ENCODE data around the gene C1orf52.

C1orf52 gene

DNA sequence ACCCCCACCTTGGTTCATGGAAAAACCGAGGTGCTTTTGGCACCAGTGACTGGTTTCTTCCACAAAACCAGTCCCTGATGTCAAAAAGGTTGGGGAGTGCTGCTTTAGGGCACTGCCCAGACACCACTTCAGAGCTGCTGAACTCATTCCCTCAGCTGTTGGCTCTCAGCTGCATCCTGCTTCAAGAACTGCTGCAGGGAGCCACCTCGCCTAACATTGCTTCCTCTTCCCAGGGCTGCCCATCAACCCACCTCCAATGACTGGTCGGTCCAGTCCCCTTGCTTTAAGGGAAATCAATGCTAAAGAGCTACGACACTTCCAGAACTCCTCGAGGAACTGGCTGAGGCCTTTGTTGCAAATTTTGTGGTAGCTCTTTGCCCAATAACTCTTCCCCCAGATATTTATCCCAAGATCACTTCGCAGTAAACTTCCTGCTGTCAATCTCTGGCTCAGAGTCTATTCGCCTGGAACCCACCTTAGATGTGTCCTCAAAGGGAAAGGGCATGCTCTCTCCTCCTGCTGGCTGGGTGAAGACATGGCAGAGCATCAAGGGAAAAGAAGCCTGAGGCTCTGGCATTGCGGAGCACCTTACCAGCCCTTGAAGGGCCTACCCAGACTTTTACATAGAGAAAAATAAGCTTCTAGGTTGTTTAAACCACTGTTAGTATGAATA is 29.0 kb downstream of the C1orf52 start:
- no peak for DNase-seq (ENCODE audit: low spot score in 2 of 2)
- no peak overlapping the region for H3K27ac Mint-ChIP-seq
- H3K4me1 Mint-ChIP-seq: no peaks in the 10 kb centered on the region
- H3K27me3 Mint-ChIP-seq: peaks cover 3% of the 10 kb centered on the region
- H3K9me3 Mint-ChIP-seq: no peaks in the 10 kb centered on the region
- ATAC-seq (ENCODE audit: low read depth): peak; percentile 49
- no peak overlapping the region for H3K4me3 Mint-ChIP-seq
- H3K36me3 Mint-ChIP-seq: no peaks in the 10 kb centered on the region

DNA sequence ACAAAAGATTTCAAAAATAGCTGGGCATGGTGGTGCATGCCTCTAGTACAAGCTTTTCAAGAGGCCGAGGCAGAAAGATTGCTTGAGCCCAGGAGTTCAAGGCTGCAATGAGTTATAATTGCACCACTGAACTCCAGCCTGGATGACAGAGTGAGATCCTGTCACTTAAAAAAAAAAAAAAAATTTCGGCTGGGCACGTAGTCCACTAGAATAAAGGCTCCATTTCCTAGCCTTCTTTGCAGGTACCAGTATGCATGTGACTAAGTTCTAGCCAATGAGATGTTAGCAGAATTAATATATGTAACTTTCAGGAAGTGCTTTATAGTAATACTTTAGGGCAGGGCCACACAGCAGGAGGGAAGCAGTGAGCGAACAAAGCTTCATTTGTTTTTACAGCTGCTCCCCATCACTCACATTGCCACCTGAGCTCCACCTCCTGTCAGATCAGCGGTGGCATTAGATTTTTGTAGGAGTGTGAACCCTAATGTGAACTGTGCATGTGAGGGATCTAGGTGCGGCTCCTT is 29.8 kb downstream of the C1orf52 start:
- H3K4me1 Mint-ChIP-seq: no peaks in the 10 kb centered on the region

DNA sequence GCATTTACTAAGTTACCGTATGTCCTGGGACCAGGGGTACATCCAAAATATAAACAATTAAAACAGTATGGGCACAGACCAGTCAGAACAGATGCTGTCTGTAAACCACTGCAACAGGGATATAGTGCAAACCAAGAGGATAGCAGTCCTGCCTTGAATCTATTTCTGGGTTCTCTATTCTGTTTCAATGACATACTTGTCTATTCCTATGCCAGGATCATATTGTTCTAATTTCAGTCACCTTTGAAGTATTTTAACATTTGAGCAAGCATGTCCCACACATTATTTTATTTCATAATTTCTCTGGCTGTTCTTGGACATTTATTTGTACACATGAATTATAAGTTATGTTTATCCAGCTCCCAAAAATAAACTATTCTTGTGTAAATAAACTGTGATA is 30.5 kb downstream of the C1orf52 start:
- Mint-ChIP-seq H3K4me3 (no peak overlapping the region), H3K27me3 (peaks cover 3% of the 10 kb centered on the region), H3K27ac (no peak overlapping the region), H3K9me3 (no peaks in the 10 kb centered on the region), H3K4me1 (no peaks in the 10 kb centered on the region), H3K36me3 (no peaks in the 10 kb centered on the region)
- no peak for DNase-seq (ENCODE audit: low spot score in 2 of 2)
- no peak for ATAC-seq (ENCODE audit: low read depth)

More for the DNA sequence above, 29.8 kb downstream of the C1orf52 start:
- DNase-seq (ENCODE audit: low spot score in 2 of 2) (no peak), ATAC-seq (ENCODE audit: low read depth) (no peak)
- H3K27ac Mint-ChIP-seq: no peak overlapping the region
- H3K36me3 Mint-ChIP-seq: no peaks in the 10 kb centered on the region
- no peaks in the 10 kb centered on the region for H3K9me3 Mint-ChIP-seq
- H3K4me3 Mint-ChIP-seq: no peak overlapping the region
- peaks cover 3% of the 10 kb centered on the region for H3K27me3 Mint-ChIP-seq

DNA sequence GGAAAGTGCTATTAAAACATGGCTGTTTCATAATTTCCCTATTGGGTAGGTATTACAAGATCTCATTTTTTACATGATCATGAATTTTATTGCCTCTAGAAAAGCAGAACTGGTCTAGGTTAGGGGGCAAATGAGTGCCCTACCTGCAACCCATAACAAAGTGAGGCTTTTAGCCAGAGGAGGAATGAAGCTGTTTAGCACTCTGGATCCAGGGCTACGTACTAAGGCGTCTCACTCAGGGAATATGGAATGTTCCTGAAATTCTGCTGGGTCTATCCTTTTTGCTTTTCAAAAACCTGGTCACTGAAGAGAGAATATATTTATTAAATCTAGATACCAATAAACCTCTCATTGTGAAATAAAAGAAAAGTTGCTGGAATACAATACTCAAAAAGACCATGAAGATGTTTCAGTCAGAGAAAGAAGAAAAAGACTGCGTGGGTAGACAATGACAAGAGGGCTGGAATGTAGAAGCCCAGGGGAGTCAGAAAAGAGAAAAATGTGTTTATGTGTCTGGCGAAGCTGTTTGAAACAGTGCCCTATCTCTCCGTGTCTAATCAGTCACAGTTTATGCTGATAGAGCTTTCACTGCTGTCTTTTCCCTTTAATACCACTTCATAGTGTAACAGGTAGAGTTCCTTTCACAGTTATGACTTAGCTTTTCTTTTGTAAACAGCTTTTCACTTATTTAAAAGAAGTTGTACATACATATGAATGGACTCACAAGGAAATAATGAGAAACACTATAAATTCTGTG is 33.7 kb downstream of the C1orf52 start:
- no peaks in the 10 kb centered on the region for H3K4me1 Mint-ChIP-seq
- ATAC-seq (ENCODE audit: low read depth) (no peak), DNase-seq (ENCODE audit: low spot score in 2 of 2) (no peak)
- H3K27me3 Mint-ChIP-seq: peaks cover 3% of the 10 kb centered on the region
- H3K36me3 Mint-ChIP-seq: no peaks in the 10 kb centered on the region
- H3K9me3 Mint-ChIP-seq: no peaks in the 10 kb centered on the region
- no peak overlapping the region for H3K27ac Mint-ChIP-seq
- no peak overlapping the region for H3K4me3 Mint-ChIP-seq

DNA sequence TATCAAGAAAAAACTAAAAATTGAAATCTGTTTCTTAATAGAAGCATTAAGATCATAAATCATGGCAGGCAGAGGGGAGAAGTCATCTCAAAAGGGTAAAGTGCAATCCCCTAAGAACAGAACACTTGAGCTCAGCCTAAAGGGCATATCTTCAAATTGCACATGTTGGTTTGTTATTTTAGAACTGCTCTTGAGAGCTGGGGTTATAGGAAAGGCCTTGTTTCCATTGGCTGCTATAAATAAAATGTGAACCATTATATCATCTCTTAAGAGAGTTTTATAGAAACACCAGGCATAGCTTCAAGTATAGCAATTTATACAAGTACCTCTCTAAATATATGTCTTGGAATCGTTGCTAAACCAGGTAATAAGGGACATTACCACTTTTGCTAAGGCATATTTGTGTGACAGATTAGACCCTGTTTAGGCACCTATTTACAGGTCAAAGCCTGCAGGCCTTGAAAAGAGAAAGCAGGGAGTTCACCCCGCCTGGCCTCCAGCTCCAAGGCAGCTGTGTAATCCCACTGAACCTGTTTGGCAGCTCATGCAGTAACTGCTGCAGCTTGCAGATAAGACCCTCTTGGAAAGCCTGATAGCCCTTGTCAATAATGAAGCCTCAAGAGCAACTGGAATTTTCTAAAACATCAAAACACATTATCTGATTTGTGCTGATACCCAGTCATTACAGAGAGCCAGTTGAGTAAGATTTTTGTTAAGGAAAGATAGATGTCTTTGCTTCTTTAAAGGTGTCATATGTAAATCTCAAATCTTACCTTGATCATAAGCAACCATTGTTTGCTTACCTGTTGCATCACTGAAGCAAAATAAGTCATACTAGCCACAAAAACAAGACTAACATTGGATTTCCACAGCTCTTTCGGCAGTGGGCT is 34.5 kb downstream of the C1orf52 start:
- ATAC-seq (ENCODE audit: low read depth) (no peak), DNase-seq (ENCODE audit: low spot score in 2 of 2) (no peak)
- no peak overlapping the region for H3K4me3 Mint-ChIP-seq
- H3K36me3 Mint-ChIP-seq: no peaks in the 10 kb centered on the region
- H3K27ac Mint-ChIP-seq: no peak overlapping the region
- H3K4me1 Mint-ChIP-seq: no peaks in the 10 kb centered on the region
- H3K9me3 Mint-ChIP-seq: no peaks in the 10 kb centered on the region
- peaks cover 7% of the 10 kb centered on the region for H3K27me3 Mint-ChIP-seq

DNA sequence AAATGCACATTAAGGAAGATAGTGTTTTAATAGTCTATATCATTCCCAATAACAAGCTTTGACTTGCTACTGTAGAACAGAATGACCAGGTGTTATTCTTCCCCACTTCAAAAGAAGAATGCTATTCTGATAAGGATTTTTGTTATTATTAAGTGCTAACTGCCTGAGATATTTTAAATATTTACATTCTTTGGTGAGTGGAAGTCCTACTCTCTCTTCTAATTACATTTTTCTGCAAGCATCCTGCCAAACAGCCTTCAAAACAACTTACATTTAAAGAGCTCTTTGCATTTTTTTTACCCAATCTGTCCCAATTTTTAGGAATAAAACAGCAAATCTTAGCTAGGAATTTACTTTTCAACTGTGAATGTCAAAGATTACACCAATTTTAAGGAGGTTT is 35.2 kb downstream of the C1orf52 start:
- Mint-ChIP-seq H3K27me3 (peaks cover 9% of the 10 kb centered on the region), H3K36me3 (no peaks in the 10 kb centered on the region), H3K4me3 (no peak overlapping the region), H3K27ac (no peak overlapping the region), H3K4me1 (no peaks in the 10 kb centered on the region), H3K9me3 (no peaks in the 10 kb centered on the region)
- ATAC-seq (ENCODE audit: low read depth) (no peak), DNase-seq (ENCODE audit: low spot score in 2 of 2) (no peak)

DNA sequence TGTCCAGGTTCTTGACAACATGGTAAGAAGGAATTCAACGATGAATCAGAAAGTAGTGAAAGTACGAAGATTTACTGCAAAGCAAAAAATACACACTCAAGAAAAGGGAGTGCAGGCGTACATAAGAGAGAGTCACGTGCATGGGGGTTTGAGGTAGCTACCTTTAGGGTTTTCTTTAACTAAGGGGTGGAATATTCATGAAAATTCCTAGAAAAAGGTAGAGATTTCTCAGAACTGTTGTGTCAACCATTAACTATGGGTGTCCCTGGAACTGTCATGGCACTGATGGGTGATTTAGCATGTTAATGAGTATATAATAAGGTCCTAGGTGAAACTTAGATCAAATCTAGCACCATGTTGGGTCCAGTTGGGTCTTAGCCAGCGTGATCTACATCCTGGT is 36.1 kb downstream of the C1orf52 start:
- no peak for DNase-seq (ENCODE audit: low spot score in 2 of 2)
- no peak overlapping the region for H3K27ac Mint-ChIP-seq
- no peaks in the 10 kb centered on the region for H3K36me3 Mint-ChIP-seq
- H3K4me3 Mint-ChIP-seq: no peak overlapping the region
- H3K9me3 Mint-ChIP-seq: no peaks in the 10 kb centered on the region
- no peak for ATAC-seq (ENCODE audit: low read depth)
- peaks cover 10% of the 10 kb centered on the region for H3K27me3 Mint-ChIP-seq
- H3K4me1 Mint-ChIP-seq: no peaks in the 10 kb centered on the region

DNA sequence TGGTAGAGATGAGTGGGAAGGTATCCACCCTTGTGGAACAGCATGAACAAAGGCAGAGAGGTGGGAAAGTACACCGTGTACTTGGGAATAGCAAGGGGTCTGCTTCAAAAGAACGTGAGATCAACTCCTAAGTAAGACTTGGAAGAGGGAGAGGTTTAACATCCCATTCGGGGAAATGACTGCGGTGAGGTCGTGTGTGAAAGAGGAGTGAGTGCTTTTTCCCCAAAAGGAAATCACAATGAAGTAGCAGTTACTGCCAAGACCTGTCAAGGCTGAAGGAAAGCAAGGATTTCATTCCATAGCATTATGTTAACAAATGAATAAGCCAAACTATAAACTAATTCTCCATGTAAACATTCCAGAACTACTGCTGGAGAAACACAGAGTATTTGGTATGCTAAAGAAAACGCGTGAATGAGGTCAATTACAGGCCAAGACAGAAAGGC is 38.7 kb downstream of the C1orf52 start:
- Mint-ChIP-seq H3K27ac (no peak overlapping the region), H3K4me1 (no peaks in the 10 kb centered on the region), H3K36me3 (no peaks in the 10 kb centered on the region), H3K9me3 (no peaks in the 10 kb centered on the region), H3K27me3 (peaks cover 10% of the 10 kb centered on the region), H3K4me3 (no peak overlapping the region)
- DNase-seq (ENCODE audit: low spot score in 2 of 2) (no peak), ATAC-seq (ENCODE audit: low read depth) (no peak)

DNA sequence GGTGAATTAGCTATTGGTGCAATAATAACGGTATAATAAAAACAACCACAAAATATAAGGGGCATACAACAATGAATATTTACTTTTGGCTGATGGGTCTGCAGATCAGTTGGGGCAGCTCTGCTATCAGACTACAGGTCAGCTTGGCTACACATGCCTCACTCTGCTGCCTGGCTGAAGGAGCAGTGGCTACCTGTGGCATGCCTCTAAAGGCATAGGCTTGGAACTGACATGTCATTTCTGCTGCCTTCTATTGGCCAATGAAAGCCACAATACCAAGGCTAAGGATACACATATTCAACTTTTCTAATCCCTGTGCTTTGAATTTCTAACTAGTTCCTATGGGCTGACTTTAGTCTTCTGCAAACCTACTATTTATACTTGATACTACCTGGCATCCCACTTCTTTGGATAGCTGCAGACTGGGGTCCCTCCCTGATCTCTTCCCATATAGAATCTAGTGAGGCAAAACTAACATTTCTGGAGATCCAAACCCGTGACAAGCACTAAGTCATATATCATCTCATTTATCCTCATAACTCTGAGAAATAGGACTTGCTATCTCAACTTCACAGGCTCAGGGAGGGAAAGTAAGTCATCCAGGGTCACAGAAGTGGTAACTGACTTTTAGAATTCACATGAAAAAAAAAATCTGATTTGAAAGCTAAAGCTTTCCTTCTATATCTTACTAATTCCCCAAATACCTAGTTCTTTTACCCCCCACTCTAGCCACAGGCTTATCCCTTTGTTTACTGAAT is 39.4 kb downstream of the C1orf52 start:
- no peak for ATAC-seq (ENCODE audit: low read depth)
- H3K4me1 Mint-ChIP-seq: no peaks in the 10 kb centered on the region
- no peak overlapping the region for H3K27ac Mint-ChIP-seq
- H3K36me3 Mint-ChIP-seq: no peaks in the 10 kb centered on the region
- H3K9me3 Mint-ChIP-seq: no peaks in the 10 kb centered on the region
- no peak for DNase-seq (ENCODE audit: low spot score in 2 of 2)
- H3K4me3 Mint-ChIP-seq: no peak overlapping the region
- H3K27me3 Mint-ChIP-seq: peaks cover 14% of the 10 kb centered on the region

DNA sequence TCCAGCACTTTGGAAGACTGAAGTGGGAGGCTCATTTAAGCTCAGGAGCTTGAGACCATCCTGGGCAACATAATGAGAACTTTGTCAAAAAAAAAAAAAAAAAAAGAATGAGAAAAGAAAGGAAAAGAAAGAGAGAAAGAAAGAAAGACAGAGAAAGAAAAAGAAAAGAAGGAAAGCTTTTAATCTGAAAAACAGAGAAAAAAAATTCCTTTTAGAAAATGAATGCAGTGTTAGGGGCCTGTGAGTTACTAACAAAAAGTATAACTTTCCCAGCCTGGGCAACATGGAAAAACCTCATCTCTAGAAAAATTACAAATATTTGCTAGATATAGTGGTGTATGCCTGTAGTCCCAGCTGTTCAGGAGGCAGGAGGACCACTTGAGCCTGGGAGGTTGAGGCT is 42.8 kb downstream of the C1orf52 start:
- H3K27ac Mint-ChIP-seq: no peak overlapping the region
- DNase-seq (ENCODE audit: low spot score in 2 of 2) (no peak), ATAC-seq (ENCODE audit: low read depth) (no peak)
- no peaks in the 10 kb centered on the region for H3K36me3 Mint-ChIP-seq
- H3K4me3 Mint-ChIP-seq: no peak overlapping the region
- peaks cover 15% of the 10 kb centered on the region for H3K27me3 Mint-ChIP-seq
- H3K4me1 Mint-ChIP-seq: no peaks in the 10 kb centered on the region
- no peaks in the 10 kb centered on the region for H3K9me3 Mint-ChIP-seq

DNA sequence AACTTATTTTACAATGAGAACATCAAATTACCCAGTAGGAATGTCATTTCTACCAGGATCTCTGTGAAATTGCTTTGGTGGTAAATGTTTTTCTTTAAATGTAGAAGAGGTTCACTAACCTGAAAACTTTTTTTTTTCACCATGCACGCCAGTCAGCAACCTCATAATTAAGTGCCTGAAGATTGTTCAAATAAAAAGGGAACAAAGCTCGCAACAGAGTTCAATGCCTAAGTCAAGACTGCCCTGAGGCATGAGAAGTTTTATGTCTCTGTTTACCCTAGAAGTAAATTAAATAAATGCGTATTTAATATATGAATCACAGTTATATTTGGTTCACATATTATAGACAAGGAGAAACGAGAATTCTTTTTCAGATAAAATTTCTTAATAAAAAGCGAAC is 44.8 kb downstream of the C1orf52 start:
- no peaks in the 10 kb centered on the region for H3K4me1 Mint-ChIP-seq
- no peak for ATAC-seq (ENCODE audit: low read depth)
- no peak overlapping the region for H3K4me3 Mint-ChIP-seq
- H3K9me3 Mint-ChIP-seq: no peaks in the 10 kb centered on the region
- peaks cover 10% of the 10 kb centered on the region for H3K27me3 Mint-ChIP-seq
- DNase-seq (ENCODE audit: low spot score in 2 of 2): no peak
- H3K27ac Mint-ChIP-seq: no peak overlapping the region
- H3K36me3 Mint-ChIP-seq: no peaks in the 10 kb centered on the region

DNA sequence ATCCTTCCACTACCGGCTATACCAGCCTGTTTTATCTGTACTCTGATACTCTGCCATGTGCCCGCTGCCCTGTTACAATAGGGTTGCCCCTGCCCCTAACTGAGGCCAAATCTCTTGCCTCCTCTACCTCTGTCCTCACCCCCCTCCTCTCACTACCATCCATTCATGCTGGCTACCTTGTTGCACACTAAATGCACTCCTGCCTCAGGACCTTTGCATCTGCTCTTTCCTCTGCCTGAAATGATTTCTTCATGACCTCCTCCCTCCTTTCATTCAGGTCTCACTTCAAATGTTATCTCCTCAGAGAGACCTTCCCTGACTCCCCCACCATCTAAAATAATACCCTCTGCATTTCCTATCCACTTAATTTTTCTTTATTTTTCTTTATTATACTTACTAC is 51.0 kb downstream of the C1orf52 start:
- Mint-ChIP-seq H3K4me1 (no peaks in the 10 kb centered on the region), H3K27me3 (peaks cover 21% of the 10 kb centered on the region), H3K36me3 (no peaks in the 10 kb centered on the region), H3K9me3 (no peaks in the 10 kb centered on the region), H3K27ac (no peak overlapping the region), H3K4me3 (no peak overlapping the region)
- no peak for DNase-seq (ENCODE audit: low spot score in 2 of 2)
- ATAC-seq (ENCODE audit: low read depth): no peak

DNA sequence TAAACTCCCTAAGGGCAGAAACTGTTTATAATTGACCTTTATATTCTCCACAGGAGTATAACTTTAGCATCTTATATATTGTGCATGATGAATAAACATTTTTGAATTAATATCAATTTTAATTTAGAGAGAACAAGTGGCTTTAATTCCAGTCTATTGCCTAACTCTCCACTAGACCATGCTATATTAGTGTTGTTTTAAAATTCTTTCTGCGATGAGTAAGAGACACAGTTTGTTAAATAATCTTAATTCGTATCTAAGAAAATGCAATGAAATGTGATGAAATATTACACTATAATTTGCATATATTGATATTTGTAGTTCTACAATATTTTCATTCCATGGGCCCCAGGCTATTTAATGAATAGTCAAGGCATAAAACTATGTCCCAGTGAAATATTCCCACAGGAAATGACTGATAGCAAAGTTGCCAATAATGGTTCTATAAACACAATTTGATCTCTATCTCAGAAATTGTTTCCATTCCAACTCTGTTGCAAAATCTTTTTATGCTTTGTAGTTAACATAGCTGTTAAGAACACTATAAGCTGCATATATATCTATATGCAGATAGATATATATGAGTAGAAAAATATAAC is 55.8 kb downstream of the C1orf52 start:
- H3K27me3 Mint-ChIP-seq: peaks cover 16% of the 10 kb centered on the region
- DNase-seq (ENCODE audit: low spot score in 2 of 2) (no peak), ATAC-seq (ENCODE audit: low read depth) (no peak)
- peaks cover 4% of the 10 kb centered on the region for H3K4me1 Mint-ChIP-seq
- no peaks in the 10 kb centered on the region for H3K36me3 Mint-ChIP-seq
- no peak overlapping the region for H3K27ac Mint-ChIP-seq
- H3K4me3 Mint-ChIP-seq: no peak overlapping the region
- H3K9me3 Mint-ChIP-seq: no peaks in the 10 kb centered on the region
